Measurements from ENCODE around the gene TMEM141.
"Not testable (repeated sequence)": the region's sequence is repeated elsewhere in the genome, so short reads cannot be mapped to it uniquely, and the experiment has no call there.

GRCh38 chr9:136760834-136761544 is 30.2 kb upstream of the TMEM141 start:
- peak; percentile 60 to 90 (median 69) for TF ChIP-seq CTCF (optimal IDR thresholded peaks at IDR 0.05 in 1 of 3, IDR thresholded peaks at IDR 0.05 in 1 of 3, conservative IDR thresholded peaks at IDR 0.05 in 1 of 3; ENCODE audit: extremely low read depth in 1 of 3, insufficient read depth in 2 of 3, low read length in 3 of 3)
- not testable (repeated sequence) for TF ChIP-seq EZH2 (IDR thresholded peaks at IDR 0.05; ENCODE audit: low read length)
